Endothelial cell of umbilical vein (primary cell): ENCODE data around the gene USE1. TPM values are rescaled to one million over a fixed set of nuclear protein-coding genes. Genes with fewer than 3 reads are reported as not detected.

Experiments
- BruUV-seq: library from RNA; stranded (reverse); fragments of 400-500 nt; replicated peaks from 2 replicates; lab custom pipeline; 2021; lab: Mats Ljungman, UMichigan
- CTCF ChIA-PET: fragments of 300-600, 350-600 bp; sonication (Branson Sonifier 250); formaldehyde crosslinking; loops from one replicate; lab custom pipeline; 2021; ENCODE audit warnings: antibody characterized with exemption, inconsistent platforms; lab: Charles Lee
- POLR2A ChIA-PET: fragments of 300-600, 350-600 bp; sonication (Branson Sonifier 250); formaldehyde crosslinking; loops from one replicate; lab custom pipeline; 2021; ENCODE audit warnings: antibody characterized with exemption, inconsistent platforms; lab: Charles Lee
- DNase-seq: peaks from one replicate; pipeline ENCODE4 v3.0.0-alpha.2; 2011; ENCODE audit warnings: low read depth, low spot score
- FAIRE-seq: peaks from 2 replicates; lab custom pipeline; 2011; peaks lifted over from hg19 to GRCh38; lab: Jason Lieb, UNC
- H2AFZ ChIP-seq: 2 replicates; pipeline ENCODE4 v1.6.0; 2012; ENCODE audit warnings: low read depth, low read length, control low read depth, inconsistent platforms
- H3K27ac ChIP-seq: 2 replicates; pipeline ENCODE4 v1.5.1; 2011; ENCODE audit warnings: low read depth, mild to moderate bottlenecking, control low read depth, low read length, moderate library complexity; ENCODE audit not compliant: insufficient read depth
- H3K27me3 ChIP-seq, 2 experiments: 2 replicates each; pipeline versions ENCODE4 v1.6.0 to v1.6.1; 2011; ENCODE audit warnings: low read length in 2 of 2, mixed read lengths in 1 of 2; ENCODE audit not compliant: control insufficient read depth in 2 of 2, insufficient read depth in 2 of 2
- H3K36me3 ChIP-seq, 2 experiments: 2 replicates in 1 of 2; 3 replicates in 1 of 2; pipeline ENCODE4 v1.5.1; 2011; ENCODE audit warnings: low read length in 2 of 2, mild to moderate bottlenecking in 1 of 2, moderate library complexity in 1 of 2; ENCODE audit not compliant: control insufficient read depth in 2 of 2, insufficient read depth in 2 of 2; ENCODE audit errors: extremely low read depth in 1 of 2
- H3K4me1 ChIP-seq: 3 replicates; pipeline ENCODE4 v1.5.1; 2011; ENCODE audit warnings: mild to moderate bottlenecking, low read length; ENCODE audit not compliant: control insufficient read depth, insufficient read depth; ENCODE audit errors: extremely low read depth
- H3K4me2 ChIP-seq: 2 replicates; pipeline ENCODE4 v1.6.1; 2011; ENCODE audit warnings: low read length, control low read depth, mixed read lengths; ENCODE audit not compliant: insufficient read depth
- H3K4me3 ChIP-seq, 3 experiments: fragments of 200-600 bp in 1 of 3; sonication (generic), shearing (Covaris generic) in 1 of 3; replicated peaks in 1 of 3; 2 replicates each; pipeline ENCODE4 v1.5.1; 2011 to 2016; ENCODE audit warnings: control low read depth in 3 of 3, low read length in 3 of 3, mild to moderate bottlenecking in 2 of 3, inconsistent platforms in 1 of 3, low read depth in 1 of 3, moderate library complexity in 1 of 3; ENCODE audit not compliant: insufficient read depth in 1 of 3
- H3K79me2 ChIP-seq: 2 replicates; pipeline ENCODE4 v1.6.0; 2012; ENCODE audit warnings: low read length, inconsistent platforms; ENCODE audit not compliant: control insufficient read depth, insufficient read depth
- H3K9ac ChIP-seq: replicated peaks from 2 replicates; pipeline ENCODE3; 2011; ENCODE audit warnings: low read length, control low read depth; ENCODE audit not compliant: insufficient read depth; ENCODE audit errors: extremely low read depth
- H3K9me1 ChIP-seq: replicated peaks from 3 replicates; pipeline ENCODE4 v1.6.0; 2011; ENCODE audit warnings: mild to moderate bottlenecking, low read length; ENCODE audit not compliant: control insufficient read depth, insufficient read depth; ENCODE audit errors: extremely low read depth
- H3K9me3 ChIP-seq: replicated peaks from 2 replicates; pipeline ENCODE4 v1.5.1; 2012; ENCODE audit warnings: low read length, inconsistent platforms; ENCODE audit not compliant: control insufficient read depth, insufficient read depth
- H4K20me1 ChIP-seq: replicated peaks from 2 replicates; pipeline ENCODE3; 2011; ENCODE audit warnings: mild to moderate bottlenecking, low read length; ENCODE audit not compliant: control insufficient read depth, insufficient read depth; ENCODE audit errors: extremely low read depth
- CTCF ChIP-seq, 2 donors: IDR thresholded peaks; 1 replicate in 1 of 2; 2 replicates in 1 of 2; pipeline ENCODE4 v1.5.1; 2011; ENCODE audit warnings: low read length in 2 of 2, mild to moderate bottlenecking in 2 of 2, moderate library complexity in 2 of 2, control low read depth in 1 of 2, inconsistent platforms in 1 of 2, low read depth in 1 of 2; ENCODE audit not compliant: insufficient read depth in 1 of 2; ENCODE audit errors: extremely low read depth in 1 of 2
- EZH2 ChIP-seq: IDR thresholded peaks from 2 replicates; pipeline ENCODE4 v1.6.1; 2012; ENCODE audit warnings: borderline replicate concordance, low read depth, mild to moderate bottlenecking, moderate library complexity, low read length, inconsistent platforms; ENCODE audit not compliant: severe bottlenecking
- FOS ChIP-seq: IDR thresholded peaks from 2 replicates; pipeline ENCODE4 v1.6.1; 2011; ENCODE audit warnings: mild to moderate bottlenecking, low read length, moderate library complexity, borderline replicate concordance; ENCODE audit not compliant: insufficient read depth
- GATA2 ChIP-seq: IDR thresholded peaks from 2 replicates; pipeline ENCODE4 v1.7.0; 2011; ENCODE audit warnings: low read depth, mild to moderate bottlenecking, moderate library complexity, mixed read lengths, low read length; ENCODE audit not compliant: insufficient read length, insufficient read depth
- JUN ChIP-seq: IDR thresholded peaks from 2 replicates; pipeline ENCODE4 v1.6.1; 2011; ENCODE audit warnings: borderline replicate concordance, low read depth; ENCODE audit not compliant: insufficient read length, insufficient read depth
- MYC ChIP-seq: IDR thresholded peaks from one replicate; pipeline ENCODE4 v1.6.1; 2011; ENCODE audit warnings: mild to moderate bottlenecking, low read depth, low read length
- POLR2A ChIP-seq: IDR thresholded peaks from 2 replicates; pipeline ENCODE4 v1.6.1; 2012; ENCODE audit warnings: low read depth, mild to moderate bottlenecking, control low read depth, low read length
- POLR2AphosphoS5 ChIP-seq: IDR thresholded peaks from 2 replicates; pipeline ENCODE4 v1.6.1; 2012; ENCODE audit warnings: low read depth, mild to moderate bottlenecking, control low read depth, low read length, moderate library complexity; ENCODE audit not compliant: insufficient read depth
- dilution Hi-C: fragments of 300-500 bp; cut with MboI; formaldehyde crosslinking; loops from one replicate; pipeline ENCODE4 v1.15.0; 2019; ENCODE audit warnings: low sequenced_read_pairs; ENCODE audit not compliant: extremely low pct_ligation_motif_present
- intact Hi-C: fragments of 100-400 bp; cut with micrococcal nuclease; formaldehyde crosslinking; loops from one replicate; pipeline ENCODE4 v1.10.0; 2022
- polyA plus RNA-seq, 4 experiments: library from polyadenylated mRNA; depleted of rRNA in 3 of 4; stranded (reverse) in 3 of 4; unstranded in 1 of 4; fragments of >200 nt; gene quantifications; 2 replicates each; pipeline versions ENCODE4 v1.2.1 to v1.2.3, GENCODE V29; 2011 to 2012; ENCODE audit warnings: missing spikeins in 1 of 4
- total RNA-seq: library from RNA; stranded (reverse); gene quantifications from 2 replicates; pipeline ENCODE4 v1.2.3, GENCODE V29; 2021
- TF ChIP-seq, protein P1 (sequence below): IDR thresholded peaks from 2 replicates; pipeline ENCODE4 v1.6.1; 2011; ENCODE audit not compliant: insufficient read depth, insufficient read length

USE1 gene
- total and polyA plus RNA-seq, 2 donors (not counting 3 experiments of a cell fraction or from before 2014, with no cell fraction given) = 21.3 to 27.6 TPM

DNA sequence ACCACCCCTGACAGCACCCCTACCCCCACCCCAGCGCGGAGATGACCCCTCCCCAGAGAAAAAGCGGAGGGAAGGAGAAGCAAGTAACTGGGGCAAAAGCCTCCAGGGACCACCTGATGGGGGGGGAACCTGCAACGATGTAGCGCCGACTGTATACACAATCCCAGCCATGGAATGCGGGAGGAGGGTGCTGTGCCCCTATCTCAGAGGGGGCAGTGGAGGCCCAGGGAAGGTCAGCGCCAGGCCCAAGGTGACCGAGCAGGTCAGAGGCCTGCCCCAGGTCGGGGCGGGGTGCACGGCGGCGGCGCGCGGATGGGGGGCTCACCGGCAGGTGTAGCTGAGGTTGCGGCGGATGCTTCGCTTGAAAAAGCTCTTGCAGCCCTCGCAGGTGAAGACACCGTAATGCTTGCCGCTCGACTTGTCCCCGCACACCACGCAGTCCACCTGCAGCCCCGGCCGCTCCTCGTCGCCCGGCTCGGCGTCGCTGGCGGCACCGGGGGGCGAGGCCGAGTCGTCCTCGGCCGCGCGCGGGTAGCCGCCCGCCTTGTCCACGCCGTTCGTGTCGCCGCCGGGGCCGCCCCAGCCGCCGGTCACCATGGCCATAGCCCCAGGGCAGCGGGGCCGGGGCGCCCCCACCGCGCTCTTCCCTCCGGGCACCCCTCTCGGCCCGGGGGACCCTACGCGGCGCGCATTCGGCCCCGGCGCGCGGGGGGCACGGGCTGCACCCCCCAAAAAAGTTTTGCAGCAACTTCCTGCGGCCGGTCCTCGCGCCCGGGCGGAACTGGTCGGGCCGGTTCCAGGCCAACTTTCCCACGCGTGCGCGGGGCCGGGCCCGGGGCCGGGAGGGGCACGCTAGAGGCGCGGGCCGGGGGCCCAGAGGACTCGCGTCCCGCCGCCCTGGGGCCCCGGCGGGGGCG, 29.7 kb downstream of the USE1 start:
- Histone ChIP-seq H3K4me3 (peak overlapping the region; percentile 65 to 84 (median 74)), H4K20me1 (no peaks in the 10 kb centered on the region), H3K36me3 (peaks cover 0 to 2% of the 10 kb centered on the region in 2 experiments), H3K4me2 (peak overlapping the region; percentile 81), H2AFZ (peak overlapping the region; percentile 25), H3K27me3 (no peaks in the 10 kb centered on the region), H3K27ac (no peak overlapping the region), H3K9ac (peak overlapping the region; percentile 24), H3K79me2 (peaks cover 27% of the 10 kb centered on the region), H3K9me1 (no peaks in the 10 kb centered on the region), H3K9me3 (no peaks in the 10 kb centered on the region), H3K4me1 (peaks cover 28% of the 10 kb centered on the region)
- FAIRE-seq (no peak), DNase-seq (no peak)
- no TSS peak for BruUV-seq
- dilution Hi-C loops (no loop called here), intact Hi-C loops (no loop called here)
- TF ChIP-seq, protein P1, sequence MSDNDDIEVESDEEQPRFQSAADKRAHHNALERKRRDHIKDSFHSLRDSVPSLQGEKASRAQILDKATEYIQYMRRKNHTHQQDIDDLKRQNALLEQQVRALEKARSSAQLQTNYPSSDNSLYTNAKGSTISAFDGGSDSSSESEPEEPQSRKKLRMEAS = no peak
- TF ChIP-seq POLR2A (no peak), FOS (no peak), CTCF (IDR thresholded peaks at IDR 0.05; ENCODE audit: extremely low read depth in 1 of 2, insufficient read depth in 1 of 2, low read depth in 1 of 2, low read length in 2 of 2) (no peak), EZH2 (no peak), MYC (no peak), JUN (no peak), POLR2AphosphoS5 (no peak), GATA2 (no peak)
- CTCF ChIA-PET = interaction anchor here (1.8 kb wide), 1 partner anchor 10 kb away, joined by 13 read pairs; no protein-coding TSS in a partner anchor
- POLR2A ChIA-PET = interaction anchor here (0.6 kb wide), 1 partner anchor 186 kb away, joined by 5 read pairs; no protein-coding TSS in a partner anchor
